Jurkat, Clone E6-1 (cell line): ENCODE data around the gene HIBCH.
"Not testable (repeated sequence)": the region's sequence is repeated elsewhere in the genome, so short reads cannot be mapped to it uniquely, and the experiment has no call there.

Experiments used
- DNase-seq: peaks from one replicate; pipeline ENCODE4 v3.0.0-alpha.2; 2011; ENCODE audit warnings: low read depth, low spot score
- H3K4me3 ChIP-seq: 2 replicates; pipeline ENCODE4 v1.5.1; 2011; ENCODE audit warnings: mild to moderate bottlenecking, low read length, control low read depth, moderate library complexity

The HIBCH gene

DNA sequence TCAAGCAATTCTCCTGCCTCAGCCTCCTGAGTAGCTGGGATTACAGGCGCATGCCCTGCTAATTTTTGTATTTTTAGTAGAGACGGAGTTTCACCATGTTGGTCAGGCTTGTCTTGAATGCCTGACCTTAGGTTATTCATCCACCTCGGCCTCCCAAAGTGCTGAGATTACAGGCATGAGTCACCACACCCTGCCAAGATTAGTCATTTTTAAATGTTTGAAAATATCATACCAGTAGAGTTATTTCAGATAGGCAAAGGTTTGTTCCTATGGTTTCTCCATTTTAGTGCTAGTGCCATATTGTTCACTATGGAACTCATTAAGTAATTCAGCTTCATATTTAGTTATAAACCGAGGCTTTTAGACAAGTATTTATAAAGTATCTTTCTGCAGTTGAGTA lies 52.3 kb downstream of the HIBCH start:
- H3K4me3 ChIP-seq = no peak overlapping the region
- no peak for DNase-seq

DNA sequence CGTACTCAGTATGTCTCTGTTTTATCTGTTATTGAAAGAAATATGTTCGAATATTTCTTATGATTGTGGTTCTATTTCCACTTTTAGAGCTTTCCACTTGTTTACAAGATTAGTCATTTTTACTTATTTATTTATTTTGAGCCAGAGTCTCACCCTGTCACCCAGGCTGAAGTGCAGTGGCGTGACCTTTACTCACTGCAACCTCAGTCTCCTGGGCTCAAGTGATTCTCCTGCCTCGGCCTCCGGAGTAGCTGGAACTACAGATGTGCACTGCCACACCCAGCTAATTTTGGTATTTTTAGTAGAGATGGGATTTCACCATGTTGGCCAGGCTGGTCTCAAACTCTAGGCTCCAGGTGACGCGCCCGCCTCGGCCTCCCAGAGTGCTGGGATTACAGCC lies 53.3 kb downstream of the HIBCH start:
- H3K4me3 ChIP-seq = no peak overlapping the region
- DNase-seq = no peak

DNA sequence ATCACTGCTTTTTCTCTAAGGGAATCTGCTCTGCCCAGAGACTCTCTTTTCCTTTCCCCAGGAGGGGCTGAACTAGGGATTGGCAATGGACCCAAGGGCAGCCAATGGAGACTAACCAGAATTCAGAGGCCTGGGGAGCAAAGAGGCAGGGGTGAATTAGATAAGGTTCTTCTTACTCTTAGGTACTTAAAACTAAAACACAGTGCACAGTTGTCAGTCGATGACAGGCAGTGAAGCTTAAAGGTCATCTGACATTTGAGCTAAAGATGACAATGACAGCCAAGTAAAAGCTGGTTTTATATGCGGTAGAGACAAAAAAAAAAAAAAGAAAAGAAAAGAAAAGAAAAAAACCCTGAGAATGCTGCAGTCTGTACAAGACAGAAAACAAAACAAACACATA lies 57.8 kb downstream of the HIBCH start:
- no peak for DNase-seq
- no peak overlapping the region for H3K4me3 ChIP-seq

DNA sequence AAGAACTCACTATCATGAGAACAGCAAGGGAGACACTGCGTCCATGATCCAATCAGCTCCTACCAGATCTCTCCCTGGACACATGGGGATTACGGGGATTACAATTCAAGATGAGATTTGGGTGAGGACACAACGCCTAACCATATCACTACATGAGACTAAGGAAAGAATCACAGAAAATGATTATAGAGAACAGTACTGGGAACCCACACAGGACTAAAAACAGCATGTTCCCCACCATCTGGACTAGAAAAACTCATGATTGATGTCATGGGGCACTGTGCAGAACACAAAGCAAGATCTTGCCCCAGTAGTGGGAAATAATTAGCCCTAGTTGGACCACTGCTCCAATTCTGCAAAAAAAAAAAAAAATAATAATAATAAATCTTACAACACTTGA lies 63.5 kb downstream of the HIBCH start:
- no peak for DNase-seq
- H3K4me3 ChIP-seq = no peak overlapping the region

DNA sequence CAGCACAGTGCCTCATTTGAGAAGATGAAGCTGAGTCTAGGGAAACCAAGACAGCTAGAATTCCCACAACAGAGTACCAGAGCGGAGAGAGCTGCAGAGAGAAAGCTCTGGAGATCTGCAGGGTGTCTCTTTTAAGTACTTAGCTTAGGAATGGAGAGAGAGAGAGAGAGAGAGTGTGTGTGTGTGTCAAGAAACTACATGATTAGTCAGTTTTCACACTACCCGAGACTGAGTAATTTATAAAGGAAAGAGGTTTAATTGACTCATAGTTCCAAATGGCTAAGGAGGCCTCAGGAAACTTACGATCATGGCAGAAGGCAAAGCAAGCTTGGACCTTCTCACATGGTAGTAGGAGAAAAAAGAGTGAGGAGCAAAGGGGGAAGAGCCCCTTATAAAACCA lies 64.0 kb downstream of the HIBCH start:
- DNase-seq = no peak

DNA sequence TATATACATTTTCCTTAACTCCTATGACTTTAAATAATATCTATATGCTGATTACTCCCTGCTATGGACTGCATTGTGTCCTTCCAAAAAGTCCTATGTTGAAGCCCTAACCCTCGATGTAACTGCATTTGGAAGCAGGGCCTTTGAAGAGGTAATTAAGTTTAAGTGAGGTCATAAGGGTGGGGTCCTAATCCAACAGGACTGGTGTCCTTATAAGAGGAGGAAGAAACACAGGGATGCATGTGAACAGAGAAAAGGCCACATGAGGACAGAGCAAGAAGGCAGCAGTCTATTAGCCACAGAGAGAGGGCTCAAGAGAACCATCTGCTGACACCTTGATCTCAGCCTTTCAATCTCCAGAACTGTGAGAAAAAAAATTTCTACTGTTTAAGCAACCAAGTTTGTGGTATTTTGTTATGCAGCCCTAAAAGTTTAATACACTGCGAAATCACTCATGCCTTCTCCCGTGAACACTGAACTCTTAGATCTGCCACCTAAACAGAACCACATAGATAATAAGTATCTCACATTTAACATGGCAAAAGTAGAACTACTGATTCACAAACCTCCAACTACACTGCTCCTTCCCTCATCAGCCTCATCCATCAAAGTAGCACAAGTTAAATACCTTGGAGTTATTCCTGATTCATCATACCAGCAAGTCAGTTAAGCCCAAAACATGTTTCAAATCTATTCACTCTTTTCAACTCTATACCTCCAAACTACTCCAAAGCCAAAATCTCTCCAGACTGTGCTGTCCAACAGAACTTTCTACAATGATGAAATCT lies 65.4 kb downstream of the HIBCH start:
- H3K4me3 ChIP-seq = no peak overlapping the region
- DNase-seq = no peak

More for the DNA sequence above, 64.0 kb downstream of the HIBCH start:
- H3K4me3 ChIP-seq = no peak overlapping the region

DNA sequence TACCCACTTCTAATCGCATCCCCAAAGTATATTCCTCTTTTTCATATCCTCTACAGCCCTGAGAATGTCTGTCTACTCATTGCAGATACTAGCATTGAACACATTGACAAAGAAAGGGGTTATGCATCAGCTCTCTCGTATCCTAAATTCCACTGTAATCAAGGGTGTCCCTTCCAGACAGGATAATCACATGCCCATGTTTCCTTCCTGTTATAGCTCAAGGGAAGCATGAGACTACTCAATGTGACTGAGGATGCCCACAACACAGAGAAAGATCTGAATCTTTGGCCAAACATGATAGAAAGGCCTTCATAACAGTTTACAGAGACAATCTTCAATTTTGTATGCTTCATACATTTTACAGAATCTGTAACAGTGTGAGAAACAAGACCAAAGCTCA lies 69.2 kb downstream of the HIBCH start:
- H3K4me3 ChIP-seq = no peak overlapping the region
- no peak for DNase-seq

DNA sequence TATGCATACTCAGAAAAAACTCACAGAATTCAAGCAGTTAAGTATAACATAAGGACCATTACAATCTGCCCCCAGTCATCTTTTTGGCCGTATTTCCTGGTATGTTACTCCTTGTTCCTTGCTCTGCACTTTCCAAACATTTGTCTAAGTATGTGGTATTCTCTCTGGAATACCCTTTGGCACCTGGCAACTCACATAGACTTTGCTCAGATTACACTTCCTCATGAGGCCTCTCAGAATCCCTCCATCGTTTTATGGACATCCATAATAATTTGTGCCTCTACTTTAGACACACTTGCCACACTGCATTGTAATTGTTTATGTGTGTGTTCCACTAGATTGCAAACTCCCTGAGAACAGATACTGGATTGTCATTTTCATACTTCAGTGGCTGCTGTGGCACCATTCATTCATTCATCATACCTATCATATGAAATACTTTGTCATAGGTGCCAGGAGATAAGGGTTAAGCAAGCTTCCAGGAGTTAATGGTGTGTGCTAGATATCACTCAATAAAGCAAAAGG lies 84.0 kb downstream of the HIBCH start:
- no peak overlapping the region for H3K4me3 ChIP-seq
- DNase-seq = no peak

DNA sequence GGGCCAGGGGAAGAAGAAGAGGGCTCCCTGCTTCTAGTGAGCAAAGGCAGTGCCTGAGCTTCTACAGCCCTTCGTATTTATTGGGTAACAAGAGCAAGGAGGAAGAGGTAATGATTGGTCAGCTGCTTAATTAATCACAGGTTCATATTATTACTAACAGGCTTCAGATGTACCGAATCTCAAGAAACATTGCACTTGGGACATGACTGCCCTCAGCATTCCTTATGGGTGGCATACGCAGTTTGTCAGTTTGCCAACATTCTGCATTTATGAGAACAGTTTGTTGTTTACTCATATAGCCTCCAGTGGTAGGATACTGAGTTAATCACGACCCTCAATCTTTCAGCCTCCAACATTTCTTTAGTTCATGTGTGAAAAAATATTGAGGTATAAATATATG lies 84.5 kb downstream of the HIBCH start:
- DNase-seq = no peak
- H3K4me3 ChIP-seq = no peak overlapping the region

DNA sequence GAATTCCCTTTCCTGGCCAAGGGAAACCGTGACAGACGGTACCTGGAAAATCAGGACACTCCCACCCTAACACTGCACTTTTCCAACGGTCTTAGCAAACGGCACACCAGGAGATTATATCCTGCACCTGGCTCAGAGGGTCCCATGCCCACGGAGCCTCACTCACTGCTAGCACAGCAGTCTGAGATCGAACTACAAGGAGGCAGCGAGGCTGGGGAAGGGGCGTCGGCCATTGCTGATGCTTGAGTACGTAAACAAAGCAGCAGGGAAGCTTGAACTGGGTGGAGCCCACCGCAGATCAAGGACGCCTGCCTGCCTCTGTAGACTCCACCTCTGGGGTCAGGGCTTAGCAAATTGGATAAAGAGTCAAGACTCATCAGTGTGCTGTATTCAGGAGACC lies 95.6 kb downstream of the HIBCH start:
- DNase-seq, H3K4me3 ChIP-seq: not testable (repeated sequence)

DNA sequence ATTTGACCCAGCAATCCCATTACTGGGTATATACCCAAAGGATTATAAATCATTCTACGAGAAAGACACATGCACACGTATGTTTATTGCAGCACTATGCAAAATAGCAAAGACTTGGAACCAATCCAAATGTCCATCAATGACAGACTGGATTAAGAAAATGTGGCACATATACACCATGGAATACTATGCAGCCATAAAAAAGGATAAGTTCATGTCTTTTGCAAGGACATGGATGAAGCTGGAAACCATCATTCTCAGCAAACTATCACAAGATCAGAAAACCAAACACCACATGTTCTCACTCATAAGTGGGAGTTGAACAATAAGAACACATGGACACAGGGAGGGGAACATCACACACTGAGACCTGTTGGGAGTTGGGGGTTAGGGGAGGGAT lies 96.9 kb downstream of the HIBCH start:
- DNase-seq = not testable (repeated sequence)

DNA sequence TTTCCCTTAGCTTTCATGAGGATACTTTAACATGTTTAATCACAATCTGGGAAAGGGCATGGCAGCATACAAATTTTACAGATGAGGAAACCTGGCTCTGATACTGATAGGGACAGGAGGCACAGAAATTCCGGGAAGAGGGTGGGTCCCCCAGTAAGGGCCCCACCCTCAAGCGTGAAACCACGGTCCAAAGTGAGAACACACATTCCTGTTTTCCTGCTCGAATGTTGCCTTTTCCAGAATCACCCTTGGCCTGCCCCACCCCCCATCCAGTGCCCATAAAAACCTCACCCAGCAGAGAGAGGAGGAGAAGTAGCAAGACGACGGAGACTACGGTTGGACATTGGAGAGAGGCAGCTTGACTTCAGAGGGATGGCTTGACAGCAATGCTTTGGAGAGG lies 98.2 kb downstream of the HIBCH start:
- DNase-seq = no peak
- no peak overlapping the region for H3K4me3 ChIP-seq

More for the DNA sequence above, 96.9 kb downstream of the HIBCH start:
- not testable (repeated sequence) for H3K4me3 ChIP-seq

DNA sequence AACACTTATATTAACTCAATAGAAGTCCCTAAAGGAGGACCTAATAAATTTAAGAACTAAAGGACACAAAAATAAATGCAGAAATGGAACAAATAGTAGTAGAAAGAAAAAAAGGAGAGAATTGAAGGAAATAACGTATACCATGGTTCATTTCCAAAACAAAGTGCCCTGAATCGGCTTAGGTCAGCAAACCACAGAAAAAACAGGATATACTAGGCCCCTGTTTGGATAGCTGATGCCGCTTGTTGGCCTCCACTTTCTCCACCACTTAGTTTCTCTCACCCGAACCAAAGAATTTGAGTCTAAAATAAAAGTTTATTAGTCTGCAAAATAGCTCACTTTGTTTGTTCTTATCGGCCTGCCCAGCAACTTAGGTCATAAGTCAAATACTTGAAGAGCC lies 100.4 kb downstream of the HIBCH start:
- no peak for DNase-seq

DNA sequence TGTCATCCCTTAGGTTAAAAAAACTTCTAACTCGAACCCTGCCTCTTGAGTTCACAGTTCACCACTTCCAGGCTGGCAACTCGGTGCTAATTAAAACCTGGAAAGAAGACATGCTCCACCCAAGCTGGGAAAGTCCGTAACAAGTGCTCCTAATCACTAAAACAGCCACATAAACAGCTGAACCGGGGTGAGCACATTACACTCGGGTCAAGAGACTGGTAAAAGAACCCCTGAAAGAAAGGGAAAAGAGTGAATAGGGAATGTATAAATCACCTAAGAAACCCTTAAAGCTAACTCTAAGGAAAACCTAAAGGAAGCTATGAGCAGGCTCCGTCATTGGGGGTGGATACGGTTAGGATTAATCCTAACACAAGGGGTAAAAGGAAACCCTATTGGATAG lies 102.0 kb downstream of the HIBCH start:
- H3K4me3 ChIP-seq = no peak overlapping the region
- DNase-seq = no peak

More for the DNA sequence above, 100.4 kb downstream of the HIBCH start:
- no peak overlapping the region for H3K4me3 ChIP-seq

DNA sequence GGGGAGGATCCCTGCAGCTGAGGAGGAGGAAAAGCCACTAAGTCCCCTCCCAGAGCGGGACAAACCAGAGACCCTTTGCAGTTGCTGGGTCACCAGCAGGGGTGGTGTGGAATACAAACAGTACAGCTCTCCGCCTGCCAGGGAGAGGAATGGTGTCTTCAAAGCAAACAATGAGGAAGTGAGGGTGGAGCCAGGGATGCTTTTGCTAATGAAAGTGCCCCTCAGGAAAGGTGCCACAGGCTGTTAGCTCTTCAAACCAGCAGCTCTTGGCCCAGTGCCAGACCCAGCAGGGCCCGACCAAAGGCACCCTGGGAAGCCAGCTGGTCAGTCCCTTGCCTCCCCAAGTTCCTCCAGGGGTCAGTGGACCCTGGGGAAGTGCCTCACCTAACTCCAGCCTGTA lies 102.8 kb downstream of the HIBCH start:
- peak; percentile 55 for DNase-seq
- no peak overlapping the region for H3K4me3 ChIP-seq

DNA sequence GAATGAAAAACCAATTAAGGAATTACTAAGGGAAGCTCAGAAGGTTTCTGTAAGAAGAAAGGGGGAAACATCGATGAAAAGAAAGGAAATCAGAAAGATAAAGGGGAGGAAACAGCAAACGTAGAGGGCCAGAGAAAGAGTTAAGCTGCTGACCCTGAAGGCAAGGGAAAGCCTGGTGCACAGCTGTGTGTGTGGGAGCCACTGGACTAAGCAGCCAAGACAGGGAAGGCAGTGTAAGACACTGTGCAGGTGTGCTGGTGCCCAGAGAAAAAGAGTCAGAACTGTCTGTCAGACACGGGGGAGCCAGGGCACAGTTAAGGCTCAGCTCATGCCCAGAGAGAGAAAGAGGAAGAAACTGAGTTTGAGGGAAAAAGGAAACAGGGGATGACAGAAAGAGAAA lies 104.0 kb downstream of the HIBCH start:
- no peak for DNase-seq
- no peak overlapping the region for H3K4me3 ChIP-seq

DNA sequence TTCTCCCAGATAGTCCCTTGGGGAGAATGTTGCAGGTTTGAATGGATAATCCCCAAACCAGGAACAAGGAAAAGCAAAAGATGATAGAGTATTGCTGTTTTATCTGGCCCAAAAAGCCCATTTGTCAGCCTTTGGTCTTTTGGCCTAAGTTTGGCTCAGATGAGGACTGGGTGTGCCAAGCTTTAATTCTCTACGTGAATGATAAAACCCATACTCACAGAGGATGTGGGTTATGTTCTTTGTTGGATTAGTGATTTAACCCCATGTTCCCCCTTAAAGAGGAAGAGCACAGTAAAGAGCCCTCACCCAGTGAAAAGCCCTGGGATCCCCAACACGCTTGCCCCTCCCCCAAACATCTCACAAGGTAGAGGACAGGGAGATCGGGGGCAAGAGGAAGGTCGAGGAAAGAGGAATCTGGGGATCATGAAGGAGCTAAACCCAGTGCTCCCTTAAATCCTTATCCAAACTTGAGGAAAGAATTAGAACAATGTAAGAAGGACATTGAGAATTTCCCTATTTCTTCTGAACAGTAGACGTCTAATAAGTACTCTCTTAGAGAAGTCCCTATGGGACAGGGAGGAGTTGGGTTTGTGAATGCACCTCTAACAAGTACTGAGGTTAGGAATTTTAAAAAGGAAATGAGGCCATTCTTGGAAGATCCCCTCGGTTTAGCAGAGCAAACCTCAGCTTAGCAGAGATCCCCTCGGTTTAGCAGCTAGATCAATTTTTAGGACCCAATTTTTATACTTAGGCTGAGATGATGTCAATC lies 105.0 kb downstream of the HIBCH start:
- peak; percentile 75 for DNase-seq
- peak overlapping the region; percentile 17 for H3K4me3 ChIP-seq

DNA sequence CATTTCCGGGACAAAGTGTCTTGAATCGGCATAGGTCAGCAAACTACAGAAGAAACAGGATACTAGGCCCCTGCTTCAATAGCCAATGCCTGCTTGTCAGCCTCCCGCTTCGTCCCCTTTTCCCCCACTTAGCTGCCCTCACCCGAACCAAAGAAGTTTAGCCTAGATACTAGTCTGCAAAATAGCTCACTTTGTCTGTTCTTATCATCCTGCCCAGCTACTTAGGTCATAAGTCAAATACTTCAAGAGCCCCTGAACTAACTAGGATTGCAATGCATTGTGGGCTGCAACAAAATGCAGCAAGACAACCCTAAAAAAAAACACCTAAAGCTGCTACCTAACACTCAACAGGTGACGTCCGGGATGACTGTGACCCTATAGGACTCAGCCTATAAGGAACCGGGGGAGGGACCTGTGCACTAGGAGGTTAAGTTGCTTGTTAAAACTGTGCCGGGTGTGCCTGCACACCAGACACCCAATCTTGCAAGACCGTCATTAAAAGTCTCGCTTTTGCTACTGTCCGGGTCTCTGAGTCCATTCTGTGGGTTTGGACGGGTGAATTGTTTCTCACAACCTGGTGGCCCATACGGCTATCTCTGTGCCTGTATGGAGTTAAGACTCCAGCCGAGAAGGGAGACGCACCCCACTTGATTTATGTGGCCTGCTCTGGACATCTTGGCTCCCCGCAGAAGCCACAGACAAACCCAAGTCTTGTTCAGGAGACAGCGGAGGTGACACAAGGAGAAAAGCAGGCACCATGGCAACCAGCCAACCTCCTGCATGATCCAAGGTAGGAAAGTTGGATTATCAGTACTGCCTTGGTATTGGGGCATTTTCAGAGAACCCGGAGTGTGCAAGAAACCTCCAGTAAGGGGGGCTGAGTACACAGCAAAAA lies 105.9 kb downstream of the HIBCH start:
- no peak for DNase-seq
- H3K4me3 ChIP-seq = peak overlapping the region; percentile 17

DNA sequence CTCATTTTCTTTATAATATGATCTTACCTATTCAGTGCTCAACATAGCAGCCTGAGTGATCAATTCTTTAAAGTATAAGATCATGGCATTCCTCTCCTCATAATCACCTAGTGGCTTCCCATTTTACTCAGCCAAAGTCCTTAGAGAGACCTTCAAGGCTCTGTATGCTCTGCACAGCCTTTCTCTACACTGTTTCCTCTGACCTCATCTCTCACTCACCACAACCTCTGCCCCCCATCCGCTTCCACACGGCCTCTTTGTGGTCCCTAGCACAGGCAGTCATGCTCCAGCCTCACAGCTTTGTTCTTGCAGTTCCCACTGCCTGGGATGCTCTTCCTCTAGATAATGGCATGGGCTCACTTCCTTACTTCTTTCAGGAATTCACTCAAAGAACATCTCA lies 109.2 kb downstream of the HIBCH start:
- no peak overlapping the region for H3K4me3 ChIP-seq
- DNase-seq = peak; percentile 71
